Measurements from ENCODE around the gene PSMC3IP. TPM values are rescaled to one million over a fixed set of nuclear protein-coding genes. Genes with fewer than 3 reads are reported as not detected.
A peak's percentile ranks its signal among the peaks of the same experiment; 100 is the strongest.

Gene PSMC3IP
- total RNA-seq, 2 experiments from 2014 or later, result 2.6 to 3.4 TPM

GRCh38 chr17:42584880-42585279, 7.4 kb upstream of the PSMC3IP start:
- Histone ChIP-seq H3K27ac (ENCODE audit: low read depth in 1 of 2, low read length in 2 of 2) (no peak overlapping the region), H3K36me3 (ENCODE audit: insufficient read depth, low read length) (peaks cover 95% of the 10 kb centered on the region), H3K4me1 (ENCODE audit: insufficient read depth, low read length) (no peaks in the 10 kb centered on the region), H3K9me3 (ENCODE audit: control insufficient read depth in 1 of 2, insufficient read depth in 1 of 2, low read length in 2 of 2) (no peaks in the 10 kb centered on the region), H3K27me3 (ENCODE audit: control insufficient read depth in 1 of 2, insufficient read depth in 2 of 2, low read length in 2 of 2) (no peaks in the 10 kb centered on the region), H3K4me3 (ENCODE audit: low read length) (no peak overlapping the region)
- H3K4me3 Mint-ChIP-seq, result no peak overlapping the region
- POLR2A ChIA-PET, result interaction anchor here (1.0 kb wide), 1 partner anchor 25 kb away, joined by 3 read pairs; the partner anchor contains the start of gene TUBG1
- no peaks in the 10 kb centered on the region for H3K27me3 Mint-ChIP-seq
- intact Hi-C loops (cut with DNase I, micrococcal nuclease), result no loop called here
- no peaks in the 10 kb centered on the region for H3K9me3 Mint-ChIP-seq
- CTCF ChIA-PET, result no interaction called here
- peaks cover 96% of the 10 kb centered on the region for H3K36me3 Mint-ChIP-seq (ENCODE audit: low read depth)
- no peaks in the 10 kb centered on the region for H3K4me1 Mint-ChIP-seq (ENCODE audit: low read depth)
- DNase-seq (no peak), ATAC-seq (ENCODE audit: poor library complexity) (no peak)
- H3K27ac Mint-ChIP-seq, result no peak overlapping the region
- no peak for TF ChIP-seq CTCF (IDR thresholded peaks at IDR 0.05)

DNA sequence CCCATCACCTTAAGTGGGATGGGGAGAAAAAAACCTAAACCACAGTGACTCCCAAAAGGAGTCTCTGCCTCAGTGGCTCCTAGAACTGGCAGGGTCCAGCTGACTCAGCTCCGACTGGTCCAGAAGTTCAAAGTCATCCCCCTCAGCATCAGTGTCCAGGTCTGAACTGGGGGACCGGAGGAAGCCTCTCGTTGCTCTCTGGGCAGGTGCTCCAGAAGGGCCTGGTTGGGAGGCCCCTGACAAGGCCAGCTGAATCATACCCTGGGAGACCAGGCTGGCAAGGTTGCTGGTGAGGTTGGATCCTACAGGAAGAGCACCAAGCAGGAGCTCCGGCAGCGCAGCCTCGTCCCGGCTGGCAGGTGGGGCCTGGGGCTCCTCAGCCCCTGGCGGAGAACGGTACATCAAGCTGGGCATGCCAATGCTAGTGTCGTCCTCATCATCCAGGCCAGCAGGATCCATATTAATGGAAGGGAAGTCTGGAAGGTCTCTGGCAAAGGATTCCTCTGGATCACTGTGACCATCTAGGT, 4.3 kb upstream of the PSMC3IP start:
- Mint-ChIP-seq H3K4me1 (ENCODE audit: low read depth) (peaks cover 16% of the 10 kb centered on the region), H3K36me3 (ENCODE audit: low read depth) (peaks cover 83% of the 10 kb centered on the region), H3K4me3 (no peak overlapping the region), H3K9me3 (no peaks in the 10 kb centered on the region), H3K27ac (no peak overlapping the region), H3K27me3 (no peaks in the 10 kb centered on the region)
- no peak for ATAC-seq (ENCODE audit: poor library complexity)
- Histone ChIP-seq H3K27ac (ENCODE audit: low read depth in 1 of 2, low read length in 2 of 2) (no peak overlapping the region), H3K4me1 (ENCODE audit: insufficient read depth, low read length) (peaks cover 18% of the 10 kb centered on the region), H3K36me3 (ENCODE audit: insufficient read depth, low read length) (peaks cover 68% of the 10 kb centered on the region), H3K9me3 (ENCODE audit: control insufficient read depth in 1 of 2, insufficient read depth in 1 of 2, low read length in 2 of 2) (no peaks in the 10 kb centered on the region), H3K4me3 (ENCODE audit: low read length) (no peak overlapping the region), H3K27me3 (ENCODE audit: control insufficient read depth in 1 of 2, insufficient read depth in 2 of 2, low read length in 2 of 2) (no peaks in the 10 kb centered on the region)
- ChIA-PET POLR2A (interaction anchor here (0.6 kb wide), 1 partner anchor 145 kb away, joined by 3 read pairs; no protein-coding TSS in a partner anchor), CTCF (no interaction called here)
- DNase-seq, result no peak
- TF ChIP-seq CTCF (IDR thresholded peaks at IDR 0.05), result no peak
- intact Hi-C loops (cut with DNase I, micrococcal nuclease), result no loop called here

DNA sequence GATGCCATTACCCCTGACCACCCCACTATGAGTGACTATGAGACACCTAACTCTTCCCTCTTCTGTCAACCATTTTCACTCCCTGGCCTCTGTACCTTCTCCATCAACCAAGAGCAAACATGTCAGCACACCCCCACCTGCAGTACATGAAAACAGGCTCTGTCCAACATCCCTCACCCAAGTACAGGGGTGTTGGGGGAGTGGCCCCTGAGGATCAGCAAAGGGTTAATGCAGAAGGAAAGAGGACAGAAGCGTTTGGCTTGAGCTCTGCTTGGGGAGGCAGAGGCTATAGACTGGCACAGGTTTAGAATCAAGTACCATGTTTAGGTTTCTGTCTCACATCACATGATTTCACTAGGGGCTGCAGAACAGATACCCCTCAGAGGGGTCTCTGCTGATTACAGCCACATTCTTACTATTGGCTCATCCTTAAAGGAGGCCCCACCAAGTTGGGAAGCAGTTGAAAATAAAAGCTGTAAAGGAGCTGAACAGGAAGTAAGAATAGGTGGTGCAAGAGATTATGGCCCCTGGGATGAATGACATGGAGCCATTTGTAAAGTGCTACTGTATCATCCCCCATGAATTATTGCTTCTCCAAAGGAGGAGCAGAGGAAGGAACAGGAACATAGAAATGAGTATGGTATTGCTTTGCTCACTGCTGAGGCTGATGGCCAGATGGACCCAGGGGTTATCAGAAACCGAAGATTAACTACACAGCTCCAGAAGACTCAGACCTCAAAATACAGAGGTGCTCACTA, 2.4 kb upstream of the PSMC3IP start:
- DNase-seq, result no peak
- intact Hi-C loops (cut with DNase I, micrococcal nuclease), result loop anchor here (2.0 to 5.0 kb wide), 2 partner anchors 99 to 252 kb away; partner anchors contain the start of gene PSME3 (in 1 of the 2)
- H3K36me3 ChIP-seq (ENCODE audit: insufficient read depth, low read length), result peaks cover 53% of the 10 kb centered on the region
- H3K4me1 ChIP-seq (ENCODE audit: insufficient read depth, low read length), result peaks cover 18% of the 10 kb centered on the region
- H3K36me3 Mint-ChIP-seq (ENCODE audit: low read depth), result peaks cover 68% of the 10 kb centered on the region
- no peaks in the 10 kb centered on the region for H3K9me3 Mint-ChIP-seq
- ChIA-PET CTCF (interaction anchor here (2.2 kb wide), 1 partner anchor 183 kb away, joined by 9 read pairs; no protein-coding TSS in a partner anchor), POLR2A (interaction anchor here (1.1 kb wide), 1 partner anchor 99 kb away, joined by 3 read pairs; no protein-coding TSS in a partner anchor)
- peaks cover 25% of the 10 kb centered on the region for H3K4me1 Mint-ChIP-seq (ENCODE audit: low read depth)
- peak overlapping the region; percentile 74 for H3K4me3 Mint-ChIP-seq
- H3K27me3 Mint-ChIP-seq, result no peaks in the 10 kb centered on the region
- H3K27me3 ChIP-seq (ENCODE audit: control insufficient read depth in 1 of 2, insufficient read depth in 2 of 2, low read length in 2 of 2), result no peaks in the 10 kb centered on the region
- H3K9me3 ChIP-seq (ENCODE audit: control insufficient read depth in 1 of 2, insufficient read depth in 1 of 2, low read length in 2 of 2), result no peaks in the 10 kb centered on the region
- peak overlapping the region; percentile 24 for H3K27ac Mint-ChIP-seq
- H3K4me3 ChIP-seq (ENCODE audit: low read length), result no peak overlapping the region
- no peak overlapping the region for H3K27ac ChIP-seq (ENCODE audit: low read depth in 1 of 2, low read length in 2 of 2)
- TF ChIP-seq CTCF (IDR thresholded peaks at IDR 0.05), result no peak
- ATAC-seq (ENCODE audit: poor library complexity), result no peak

All from CD4-positive, alpha-beta T cell (primary cell).